PFSK-1 (cell line): Measurements from ENCODE around the gene SERP2.

ENCODE experiments used
- REST ChIP-seq, 2 experiments: IDR thresholded peaks; 2 replicates each; pipeline versions ENCODE4 v1.6.1 to v1.8.0; 2011 to 2012; ENCODE audit warnings: low read depth in 2 of 2, low read length in 2 of 2, control low read depth in 1 of 2, inconsistent platforms in 1 of 2, mild to moderate bottlenecking in 1 of 2, moderate library complexity in 1 of 2; ENCODE audit not compliant: insufficient read depth in 1 of 2
- TAF1 ChIP-seq: IDR thresholded peaks from 2 replicates; pipeline ENCODE4 v1.6.1; 2012; ENCODE audit warnings: low read length, control low read depth, borderline replicate concordance; ENCODE audit not compliant: insufficient read depth

DNA sequence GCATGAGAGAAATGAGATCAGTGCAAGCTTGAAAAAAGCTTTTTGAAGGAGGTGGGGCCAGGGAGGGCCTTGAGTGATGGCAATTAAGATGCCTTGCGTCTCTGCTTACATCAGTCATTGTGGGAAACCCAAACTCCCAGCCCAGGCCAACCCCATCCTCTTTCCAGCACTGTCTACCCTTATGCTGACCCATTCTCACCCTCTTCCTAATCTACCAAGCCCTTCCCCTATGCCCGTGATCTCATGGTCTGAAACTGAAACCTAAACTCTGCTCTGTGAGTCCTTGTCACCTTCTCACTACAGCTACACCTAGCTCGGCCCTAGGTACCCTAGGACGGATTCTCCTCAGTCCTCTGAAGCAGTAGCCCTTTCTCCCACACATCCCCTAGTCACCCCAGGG is 36.0 kb upstream of the SERP2 start:
- no peak for TF ChIP-seq REST (IDR thresholded peaks at IDR 0.05; ENCODE audit: insufficient read depth in 1 of 2, low read depth in 2 of 2, low read length in 2 of 2)
- TF ChIP-seq TAF1, result no peak
